Endothelial cell of umbilical vein (primary cell): ENCODE measurements around the gene ADIPOR1.

Experiments
- CTCF ChIP-seq, 2 donors: IDR thresholded peaks; 1 replicate in 1 of 2; 2 replicates in 1 of 2; pipeline ENCODE4 v1.5.1; 2011; ENCODE audit warnings: low read length in 2 of 2, mild to moderate bottlenecking in 2 of 2, moderate library complexity in 2 of 2, control low read depth in 1 of 2, inconsistent platforms in 1 of 2, low read depth in 1 of 2; ENCODE audit not compliant: insufficient read depth in 1 of 2; ENCODE audit errors: extremely low read depth in 1 of 2
- MYC ChIP-seq: IDR thresholded peaks from one replicate; pipeline ENCODE4 v1.6.1; 2011; ENCODE audit warnings: mild to moderate bottlenecking, low read depth, low read length
- POLR2A ChIP-seq: IDR thresholded peaks from 2 replicates; pipeline ENCODE4 v1.6.1; 2012; ENCODE audit warnings: low read depth, mild to moderate bottlenecking, control low read depth, low read length
- POLR2AphosphoS5 ChIP-seq: IDR thresholded peaks from 2 replicates; pipeline ENCODE4 v1.6.1; 2012; ENCODE audit warnings: low read depth, mild to moderate bottlenecking, control low read depth, low read length, moderate library complexity; ENCODE audit not compliant: insufficient read depth
- TF ChIP-seq, protein P1 (sequence below): IDR thresholded peaks from 2 replicates; pipeline ENCODE4 v1.6.1; 2011; ENCODE audit not compliant: insufficient read depth, insufficient read length

DNA sequence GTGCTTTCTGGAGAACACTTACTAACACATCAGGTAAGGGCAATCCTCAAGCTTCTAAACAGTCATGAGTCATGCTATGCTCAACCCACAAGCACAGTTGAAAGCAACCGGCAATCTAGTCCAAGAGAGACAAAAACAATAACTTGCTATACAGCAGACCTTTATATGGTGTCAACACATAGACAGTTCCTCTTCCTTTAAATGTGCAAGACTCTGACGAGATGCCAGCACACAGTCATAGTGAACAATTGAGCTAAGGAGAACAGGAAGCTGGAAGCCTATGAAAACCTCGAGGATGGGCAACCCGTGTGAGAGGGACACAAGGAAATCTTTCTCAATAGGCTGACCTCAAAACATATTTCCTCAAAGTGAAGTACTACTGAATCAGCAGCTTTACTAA is 5.3 kb downstream of the ADIPOR1 start:
- TF ChIP-seq CTCF (IDR thresholded peaks at IDR 0.05; ENCODE audit: extremely low read depth in 1 of 2, insufficient read depth in 1 of 2, low read depth in 1 of 2, low read length in 2 of 2) (no peak), POLR2AphosphoS5 (no peak), POLR2A (no peak), MYC (no peak)
- TF ChIP-seq, protein P1, sequence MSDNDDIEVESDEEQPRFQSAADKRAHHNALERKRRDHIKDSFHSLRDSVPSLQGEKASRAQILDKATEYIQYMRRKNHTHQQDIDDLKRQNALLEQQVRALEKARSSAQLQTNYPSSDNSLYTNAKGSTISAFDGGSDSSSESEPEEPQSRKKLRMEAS, result no peak
